ENCODE measurements around the gene IHH. TPM values are rescaled to one million over a fixed set of nuclear protein-coding genes. Genes with fewer than 3 reads are reported as not detected.

The IHH gene
- total and polyA plus RNA-seq, 2 donors (not counting 1 experiment from before 2014, with no cell fraction given), result 0.15 to 0.22 TPM

- TF ChIP-seq EZH2 (IDR thresholded peaks at IDR 0.05; ENCODE audit: borderline replicate concordance, insufficient read depth, low read depth, low read length, poor library complexity, severe bottlenecking), result no peak
- no peak for TF ChIP-seq CTCF (IDR thresholded peaks at IDR 0.05)
- POLR2A ChIA-PET, result no interaction called here
- Histone ChIP-seq H3K79me2 (ENCODE audit: control insufficient read depth, insufficient read depth, low read length) (no peaks in the 10 kb centered on the region), H4K20me1 (ENCODE audit: control insufficient read depth, insufficient read depth, low read length, poor library complexity, severe bottlenecking) (no peaks in the 10 kb centered on the region), H3K9ac (ENCODE audit: low read length) (no peak overlapping the region), H3K27me3 (replicated peaks in 1 of 4; ENCODE audit: control extremely low read depth in 1 of 4, control insufficient read depth in 3 of 4, insufficient read depth in 4 of 4, low read length in 3 of 4) (peaks cover 0 to 24% (median 3%) of the 10 kb centered on the region in 4 experiments), H3K27ac (ENCODE audit: low read length in 2 of 2) (no peak overlapping the region), H3K4me2 (replicated peaks; ENCODE audit: low read depth, low read length, poor library complexity, severe bottlenecking) (no peak overlapping the region), H3K36me3 (replicated peaks in 1 of 2; ENCODE audit: control extremely low read depth in 1 of 2, control insufficient read depth in 1 of 2, extremely low read depth in 1 of 2, insufficient read depth in 2 of 2, low read length in 1 of 2) (no peaks in the 10 kb centered on the region), H3K4me1 (ENCODE audit: control insufficient read depth in 2 of 2, insufficient read depth in 2 of 2, low read length in 2 of 2) (no peaks in the 10 kb centered on the region), H3K4me3 (ENCODE audit: control extremely low read depth in 1 of 5, extremely low read depth in 1 of 5, insufficient read depth in 1 of 5, low read depth in 2 of 5, low read length in 4 of 5) (no peak overlapping the region), H3K9me3 (ENCODE audit: control extremely low read depth in 1 of 3, control insufficient read depth in 2 of 3, insufficient read depth in 1 of 3, low read length in 2 of 3) (peaks cover 0 to 6% (median 0%) of the 10 kb centered on the region in 3 donors), H2AFZ (ENCODE audit: insufficient read depth, low read depth, low read length, poor library complexity, severe bottlenecking) (no peak overlapping the region)
- no peak for DNase-seq
- H3K4me3 Mint-ChIP-seq, result no peak overlapping the region
- H3K27me3 Mint-ChIP-seq, result peaks cover 54% of the 10 kb centered on the region
- CTCF ChIA-PET, result interaction anchor here (0.7 to 1.9 kb wide), 6 partner anchors 10 to 540 kb away, joined by 3 to 6 read pairs (median 4); no protein-coding TSS in a partner anchor
- no peaks in the 10 kb centered on the region for H3K9me3 Mint-ChIP-seq (ENCODE audit: insufficient read depth)
- H3K4me1 Mint-ChIP-seq, result no peaks in the 10 kb centered on the region
- 90% methylated on average over 19 of the region's 23 CpGs for WGBS (ENCODE audit: insufficient coverage)
- intact Hi-C loops (cut with micrococcal nuclease), result no loop called here
- H3K27ac Mint-ChIP-seq, result no peak overlapping the region
- ATAC-seq (ENCODE audit: low read depth), result no peak
Observed at GRCh38 chr2:219032051-219032745, 28.5 kb downstream of the IHH start.

GRCh38 chr2:219031005-219031738 lies 29.5 kb downstream of the IHH start:
- Mint-ChIP-seq H3K4me1 (no peaks in the 10 kb centered on the region), H3K4me3 (no peak overlapping the region), H3K27me3 (peaks cover 47% of the 10 kb centered on the region), H3K27ac (no peak overlapping the region), H3K9me3 (ENCODE audit: insufficient read depth) (no peaks in the 10 kb centered on the region)
- H3K27ac ChIP-seq (ENCODE audit: low read length in 2 of 2), result no peak overlapping the region
- CTCF ChIA-PET, result interaction anchor here (0.9 to 6.4 kb wide), 11 partner anchors 9 to 155 kb away, joined by 3 to 99 read pairs (median 4); partner anchors contain the start of gene IHH
- H4K20me1 ChIP-seq (ENCODE audit: control insufficient read depth, insufficient read depth, low read length, poor library complexity, severe bottlenecking), result no peaks in the 10 kb centered on the region
- peaks cover 0 to 6% (median 0%) of the 10 kb centered on the region in 3 donors for H3K9me3 ChIP-seq (ENCODE audit: control extremely low read depth in 1 of 3, control insufficient read depth in 2 of 3, insufficient read depth in 1 of 3, low read length in 2 of 3)
- H3K36me3 ChIP-seq (replicated peaks in 1 of 2; ENCODE audit: control extremely low read depth in 1 of 2, control insufficient read depth in 1 of 2, extremely low read depth in 1 of 2, insufficient read depth in 2 of 2, low read length in 1 of 2), result no peaks in the 10 kb centered on the region
- no peak overlapping the region for H3K4me2 ChIP-seq (replicated peaks; ENCODE audit: low read depth, low read length, poor library complexity, severe bottlenecking)
- H3K27me3 ChIP-seq (replicated peaks in 1 of 4; ENCODE audit: control extremely low read depth in 1 of 4, control insufficient read depth in 3 of 4, insufficient read depth in 4 of 4, low read length in 3 of 4), result peaks cover 0 to 23% (median 3%) of the 10 kb centered on the region in 4 experiments
- POLR2A ChIA-PET, result no interaction called here
- DNase-seq (no peak), ATAC-seq (ENCODE audit: low read depth) (no peak)
- H3K79me2 ChIP-seq (ENCODE audit: control insufficient read depth, insufficient read depth, low read length), result no peaks in the 10 kb centered on the region
- no peak overlapping the region for H2AFZ ChIP-seq (ENCODE audit: insufficient read depth, low read depth, low read length, poor library complexity, severe bottlenecking)
- no peak overlapping the region for H3K4me3 ChIP-seq (ENCODE audit: control extremely low read depth in 1 of 5, extremely low read depth in 1 of 5, insufficient read depth in 1 of 5, low read depth in 2 of 5, low read length in 4 of 5)
- intact Hi-C loops (cut with micrococcal nuclease), result no loop called here
- TF ChIP-seq EZH2 (IDR thresholded peaks at IDR 0.05; ENCODE audit: borderline replicate concordance, insufficient read depth, low read depth, low read length, poor library complexity, severe bottlenecking) (no peak), CTCF (IDR thresholded peaks at IDR 0.05) (no peak)
- no peaks in the 10 kb centered on the region for H3K4me1 ChIP-seq (ENCODE audit: control insufficient read depth in 2 of 2, insufficient read depth in 2 of 2, low read length in 2 of 2)
- no peak overlapping the region for H3K9ac ChIP-seq (ENCODE audit: low read length)
- 92% methylated on average over 20 of the region's 21 CpGs for WGBS (ENCODE audit: insufficient coverage)

Data from B cell (primary cell).